ENCODE measurements around the gene TNFSF9. TPM values are rescaled to one million over a fixed set of nuclear protein-coding genes. Genes with fewer than 3 reads are reported as not detected.

Gene TNFSF9
- total RNA-seq, 4 donors from 2014 or later = 0.17 to 0.27 TPM; not detected in 2

DNA sequence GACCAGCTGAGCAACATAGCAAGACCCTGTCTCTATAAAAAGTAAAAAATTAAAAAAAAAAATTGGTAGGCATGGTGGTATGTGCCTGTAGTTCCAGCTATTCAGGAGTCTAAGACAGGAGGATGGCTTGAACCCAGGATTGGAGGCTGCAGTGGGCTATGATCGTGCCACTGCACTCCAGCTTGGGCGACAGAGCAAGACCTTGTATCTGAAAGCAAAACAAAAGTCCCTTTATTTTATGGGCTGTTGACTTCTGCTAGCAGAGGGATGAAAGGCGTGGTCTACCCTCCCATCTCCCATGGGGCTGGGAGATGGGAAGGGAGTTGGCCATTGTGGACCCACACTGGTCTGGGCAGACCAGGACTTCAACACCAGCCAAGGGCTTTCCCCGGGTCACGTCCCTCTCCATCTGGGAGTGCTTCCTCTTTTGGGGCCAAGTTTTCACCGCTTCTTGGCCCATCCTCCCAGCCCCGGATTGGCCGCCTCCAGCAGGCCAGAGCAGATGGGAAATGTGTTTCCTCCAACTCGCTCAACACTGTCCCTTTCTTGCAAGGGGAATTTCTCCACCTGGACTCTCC, 2.2 kb upstream of the TNFSF9 start:
- no peak overlapping the region for H3K4me3 ChIP-seq
- H3K4me1 ChIP-seq = peaks cover 0 to 34% (median 9%) of the 10 kb centered on the region in 3 donors
- 24 to 59% methylated on average over 3 to 9 of the region's 9 CpGs for WGBS, 2 donors (ENCODE audit: low coverage in 1 of 2)
- H3K9me3 ChIP-seq = no peaks in the 10 kb centered on the region
- peak; percentile 28 for ATAC-seq
- H3K27me3 ChIP-seq = peaks cover 28% of the 10 kb centered on the region
- peak overlapping the region in 1 of 4 donors; percentile 46 for H3K27ac ChIP-seq
- TF ChIP-seq EP300 (IDR thresholded peaks at IDR 0.05) (no peak), POLR2A (IDR thresholded peaks at IDR 0.05) (no peak), POLR2AphosphoS5 (IDR thresholded peaks at IDR 0.05) (no peak)
- TF ChIP-seq, protein P1, sequence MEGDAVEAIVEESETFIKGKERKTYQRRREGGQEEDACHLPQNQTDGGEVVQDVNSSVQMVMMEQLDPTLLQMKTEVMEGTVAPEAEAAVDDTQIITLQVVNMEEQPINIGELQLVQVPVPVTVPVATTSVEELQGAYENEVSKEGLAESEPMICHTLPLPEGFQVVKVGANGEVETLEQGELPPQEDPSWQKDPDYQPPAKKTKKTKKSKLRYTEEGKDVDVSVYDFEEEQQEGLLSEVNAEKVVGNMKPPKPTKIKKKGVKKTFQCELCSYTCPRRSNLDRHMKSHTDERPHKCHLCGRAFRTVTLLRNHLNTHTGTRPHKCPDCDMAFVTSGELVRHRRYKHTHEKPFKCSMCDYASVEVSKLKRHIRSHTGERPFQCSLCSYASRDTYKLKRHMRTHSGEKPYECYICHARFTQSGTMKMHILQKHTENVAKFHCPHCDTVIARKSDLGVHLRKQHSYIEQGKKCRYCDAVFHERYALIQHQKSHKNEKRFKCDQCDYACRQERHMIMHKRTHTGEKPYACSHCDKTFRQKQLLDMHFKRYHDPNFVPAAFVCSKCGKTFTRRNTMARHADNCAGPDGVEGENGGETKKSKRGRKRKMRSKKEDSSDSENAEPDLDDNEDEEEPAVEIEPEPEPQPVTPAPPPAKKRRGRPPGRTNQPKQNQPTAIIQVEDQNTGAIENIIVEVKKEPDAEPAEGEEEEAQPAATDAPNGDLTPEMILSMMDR (IDR thresholded peaks at IDR 0.05) = no peak
- no peaks in the 10 kb centered on the region for H3K36me3 ChIP-seq

DNA sequence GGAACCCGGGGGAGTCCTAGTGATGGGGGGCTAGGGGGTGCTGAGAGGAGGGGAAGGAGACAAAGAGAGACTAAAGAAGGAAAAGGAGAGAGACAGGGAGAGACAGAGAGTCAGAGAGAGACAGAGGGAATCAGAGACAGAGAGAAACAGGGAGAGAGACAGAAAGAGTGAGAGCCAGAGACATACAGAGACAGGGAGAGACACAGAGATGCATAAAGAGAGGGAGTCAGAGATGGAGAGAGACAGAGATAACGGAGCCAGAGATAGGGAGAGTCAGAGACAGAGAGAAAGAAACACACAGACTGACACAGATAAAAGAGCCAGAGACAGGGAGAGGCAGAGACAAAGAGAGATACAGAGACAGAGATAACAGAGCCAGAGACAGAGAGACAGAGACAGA, 1.5 kb upstream of the TNFSF9 start:
- peak overlapping the region in 1 of 4 donors; percentile 46 for H3K27ac ChIP-seq

DNA sequence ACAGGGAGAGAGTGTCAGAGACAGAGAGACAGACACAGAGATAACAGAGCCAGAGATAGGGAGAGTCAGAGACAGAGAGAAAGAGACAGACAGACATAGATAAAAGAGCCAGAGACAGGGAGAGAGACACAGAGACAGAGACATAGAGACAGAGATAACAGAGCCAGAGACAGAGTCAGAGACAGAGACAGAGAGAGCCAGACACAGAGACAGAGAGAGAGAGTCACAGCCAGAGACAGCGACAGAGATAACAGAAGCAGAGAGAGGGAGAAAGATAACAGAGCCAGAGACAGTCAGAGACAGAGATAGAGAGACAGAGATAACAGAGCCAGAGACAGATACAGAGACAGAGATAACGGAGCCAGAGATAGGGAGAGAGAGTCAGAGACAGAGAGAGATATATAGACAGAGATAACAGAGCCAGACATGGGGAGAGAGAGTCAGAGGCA, 865 bp upstream of the TNFSF9 start:
- 61 to 70% methylated on average over 2 of the region's 2 CpGs for WGBS, 2 donors (ENCODE audit: low coverage in 1 of 2)
- no peak for ATAC-seq
- peaks cover 0 to 39% (median 9%) of the 10 kb centered on the region in 3 donors for H3K4me1 ChIP-seq
- H3K4me3 ChIP-seq = peak overlapping the region in 1 of 2 donors; percentile 58
- no peaks in the 10 kb centered on the region for H3K9me3 ChIP-seq
- TF ChIP-seq POLR2A (IDR thresholded peaks at IDR 0.05) (no peak), POLR2AphosphoS5 (IDR thresholded peaks at IDR 0.05) (no peak), EP300 (IDR thresholded peaks at IDR 0.05) (no peak)
- TF ChIP-seq, protein P1 (IDR thresholded peaks at IDR 0.05) = no peak
- no peaks in the 10 kb centered on the region for H3K36me3 ChIP-seq
- peaks cover 42% of the 10 kb centered on the region for H3K27me3 ChIP-seq
- peak overlapping the region in 2 of 4 donors; percentile 21 to 80 for H3K27ac ChIP-seq

More for the DNA sequence above, 1.5 kb upstream of the TNFSF9 start:
- Histone ChIP-seq H3K9me3 (no peaks in the 10 kb centered on the region), H3K36me3 (no peaks in the 10 kb centered on the region), H3K4me3 (no peak overlapping the region), H3K4me1 (peaks cover 0 to 39% (median 9%) of the 10 kb centered on the region in 3 donors), H3K27me3 (peaks cover 36% of the 10 kb centered on the region)
- no peak for TF ChIP-seq POLR2A (IDR thresholded peaks at IDR 0.05)
- whole genome bisulfite sequencing, 2 donors (ENCODE audit: low coverage in 1 of 2) = 42 to 50% methylated on average over 1 to 2 of the region's 2 CpGs
- no peak for ATAC-seq

DNA sequence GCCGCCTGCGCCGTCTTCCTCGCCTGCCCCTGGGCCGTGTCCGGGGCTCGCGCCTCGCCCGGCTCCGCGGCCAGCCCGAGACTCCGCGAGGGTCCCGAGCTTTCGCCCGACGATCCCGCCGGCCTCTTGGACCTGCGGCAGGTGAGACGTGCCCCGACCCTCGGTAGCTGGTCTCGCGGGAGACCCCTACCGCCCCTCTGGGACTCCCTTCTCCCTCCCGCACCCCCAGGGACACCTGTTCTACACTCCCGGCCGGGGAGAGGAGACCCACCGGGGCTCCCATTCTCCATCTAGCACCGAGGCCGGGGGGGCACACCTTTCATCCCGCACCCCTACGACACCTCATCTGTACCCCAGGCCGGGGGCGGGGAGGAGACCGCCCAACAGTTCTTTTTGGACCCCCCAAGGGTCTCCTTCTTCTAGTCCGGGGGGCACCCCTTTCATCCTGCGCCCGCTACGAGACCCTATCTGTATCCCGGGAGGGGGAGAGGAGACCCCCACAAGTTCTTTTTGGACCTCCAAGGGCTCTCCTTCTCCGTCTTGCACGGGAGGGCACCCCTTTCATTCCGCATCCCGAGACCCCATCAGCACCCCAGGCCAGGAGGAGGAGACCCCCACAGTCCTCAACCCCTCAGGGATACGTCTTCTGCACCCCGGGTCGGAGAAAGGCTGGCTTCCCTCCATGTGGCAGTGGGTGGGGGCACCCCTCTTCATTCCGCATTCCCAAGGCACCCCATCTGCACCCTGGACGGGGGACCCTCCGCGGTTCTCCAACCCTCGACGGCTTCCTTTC, 533 bp downstream of the TNFSF9 start:
- WGBS, 2 donors (ENCODE audit: low coverage in 1 of 2) = 7 to 12% methylated on average over 6 to 10 of the region's 57 CpGs
- no peaks in the 10 kb centered on the region for H3K36me3 ChIP-seq
- H3K9me3 ChIP-seq = no peaks in the 10 kb centered on the region
- peaks cover 45% of the 10 kb centered on the region for H3K27me3 ChIP-seq
- peak overlapping the region in 3 of 4 donors; percentile 55 to 80 (median 60) for H3K27ac ChIP-seq
- peak overlapping the region; percentile 41 to 58 for H3K4me3 ChIP-seq
- H3K4me1 ChIP-seq = peaks cover 0 to 39% (median 9%) of the 10 kb centered on the region in 3 donors
- ATAC-seq = no peak
- TF ChIP-seq POLR2AphosphoS5 (IDR thresholded peaks at IDR 0.05) = no peak
- TF ChIP-seq, protein P1 (IDR thresholded peaks at IDR 0.05) = no peak
- TF ChIP-seq POLR2A (IDR thresholded peaks at IDR 0.05) = no peak
- no peak for TF ChIP-seq EP300 (IDR thresholded peaks at IDR 0.05)

DNA sequence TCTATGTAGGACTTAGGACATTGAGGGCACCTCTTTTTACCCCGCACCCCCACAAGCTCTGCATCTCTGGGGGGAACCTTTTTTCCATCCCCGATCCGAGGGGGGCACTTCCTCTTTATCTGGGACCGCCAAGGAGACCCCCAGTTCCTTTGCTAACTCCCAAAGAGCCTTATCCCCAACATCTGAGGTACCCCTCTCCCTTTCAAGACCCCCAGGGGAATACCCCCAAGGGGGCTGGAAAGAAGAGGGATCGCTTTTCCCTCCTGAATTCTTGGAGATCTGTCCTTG, 1.1 kb downstream of the TNFSF9 start:
- no peaks in the 10 kb centered on the region for H3K36me3 ChIP-seq
- no peaks in the 10 kb centered on the region for H3K9me3 ChIP-seq
- ATAC-seq = no peak
- 21 to 40% methylated on average over 1 to 4 of the region's 5 CpGs for WGBS, 2 donors (ENCODE audit: low coverage in 1 of 2)
- peaks cover 0 to 39% (median 9%) of the 10 kb centered on the region in 3 donors for H3K4me1 ChIP-seq
- H3K4me3 ChIP-seq = peak overlapping the region in 1 of 2 donors; percentile 58
- TF ChIP-seq, protein P1 (IDR thresholded peaks at IDR 0.05) = no peak
- TF ChIP-seq POLR2AphosphoS5 (IDR thresholded peaks at IDR 0.05) (no peak), EP300 (IDR thresholded peaks at IDR 0.05) (no peak), POLR2A (IDR thresholded peaks at IDR 0.05) (no peak)
- no peak overlapping the region for H3K27ac ChIP-seq
- H3K27me3 ChIP-seq = peaks cover 45% of the 10 kb centered on the region
